ENCODE data around the gene LRRC37A3. TPM values are rescaled to one million over a fixed set of nuclear protein-coding genes. Genes with fewer than 3 reads are reported as not detected.

The LRRC37A3 gene
- total and polyA plus RNA-seq, 2 of the 13 experiments (the other 11 are each of a cell fraction or from before 2014, with no cell fraction given): 0.62 to 1.1 TPM

DNA sequence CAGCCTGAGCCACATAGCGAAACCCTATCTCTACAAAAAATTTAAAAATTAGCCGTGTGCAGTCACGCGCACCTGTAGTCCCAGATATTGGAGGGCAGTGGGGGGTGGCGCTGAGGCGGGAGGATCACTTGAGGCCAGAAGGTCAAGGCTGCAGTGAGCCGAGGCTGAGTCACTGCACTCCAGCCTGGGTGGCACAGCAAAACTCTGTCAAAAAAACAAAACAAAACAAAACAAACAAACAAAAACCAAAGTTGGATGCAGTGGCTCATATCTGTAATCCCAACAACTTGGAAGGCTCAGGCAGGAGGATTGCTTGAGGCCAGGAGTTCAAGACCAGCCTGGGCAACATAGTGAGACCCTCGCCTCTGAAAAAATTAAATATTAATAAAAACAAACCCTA, 75.4 kb downstream of the LRRC37A3 start (continued):
- TF ChIP-seq, protein P1, sequence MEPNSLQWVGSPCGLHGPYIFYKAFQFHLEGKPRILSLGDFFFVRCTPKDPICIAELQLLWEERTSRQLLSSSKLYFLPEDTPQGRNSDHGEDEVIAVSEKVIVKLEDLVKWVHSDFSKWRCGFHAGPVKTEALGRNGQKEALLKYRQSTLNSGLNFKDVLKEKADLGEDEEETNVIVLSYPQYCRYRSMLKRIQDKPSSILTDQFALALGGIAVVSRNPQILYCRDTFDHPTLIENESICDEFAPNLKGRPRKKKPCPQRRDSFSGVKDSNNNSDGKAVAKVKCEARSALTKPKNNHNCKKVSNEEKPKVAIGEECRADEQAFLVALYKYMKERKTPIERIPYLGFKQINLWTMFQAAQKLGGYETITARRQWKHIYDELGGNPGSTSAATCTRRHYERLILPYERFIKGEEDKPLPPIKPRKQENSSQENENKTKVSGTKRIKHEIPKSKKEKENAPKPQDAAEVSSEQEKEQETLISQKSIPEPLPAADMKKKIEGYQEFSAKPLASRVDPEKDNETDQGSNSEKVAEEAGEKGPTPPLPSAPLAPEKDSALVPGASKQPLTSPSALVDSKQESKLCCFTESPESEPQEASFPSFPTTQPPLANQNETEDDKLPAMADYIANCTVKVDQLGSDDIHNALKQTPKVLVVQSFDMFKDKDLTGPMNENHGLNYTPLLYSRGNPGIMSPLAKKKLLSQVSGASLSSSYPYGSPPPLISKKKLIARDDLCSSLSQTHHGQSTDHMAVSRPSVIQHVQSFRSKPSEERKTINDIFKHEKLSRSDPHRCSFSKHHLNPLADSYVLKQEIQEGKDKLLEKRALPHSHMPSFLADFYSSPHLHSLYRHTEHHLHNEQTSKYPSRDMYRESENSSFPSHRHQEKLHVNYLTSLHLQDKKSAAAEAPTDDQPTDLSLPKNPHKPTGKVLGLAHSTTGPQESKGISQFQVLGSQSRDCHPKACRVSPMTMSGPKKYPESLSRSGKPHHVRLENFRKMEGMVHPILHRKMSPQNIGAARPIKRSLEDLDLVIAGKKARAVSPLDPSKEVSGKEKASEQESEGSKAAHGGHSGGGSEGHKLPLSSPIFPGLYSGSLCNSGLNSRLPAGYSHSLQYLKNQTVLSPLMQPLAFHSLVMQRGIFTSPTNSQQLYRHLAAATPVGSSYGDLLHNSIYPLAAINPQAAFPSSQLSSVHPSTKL (CRISPR knock-in tag; IDR thresholded peaks at IDR 0.05): peak; percentile 68
- TF ChIP-seq, protein P2, sequence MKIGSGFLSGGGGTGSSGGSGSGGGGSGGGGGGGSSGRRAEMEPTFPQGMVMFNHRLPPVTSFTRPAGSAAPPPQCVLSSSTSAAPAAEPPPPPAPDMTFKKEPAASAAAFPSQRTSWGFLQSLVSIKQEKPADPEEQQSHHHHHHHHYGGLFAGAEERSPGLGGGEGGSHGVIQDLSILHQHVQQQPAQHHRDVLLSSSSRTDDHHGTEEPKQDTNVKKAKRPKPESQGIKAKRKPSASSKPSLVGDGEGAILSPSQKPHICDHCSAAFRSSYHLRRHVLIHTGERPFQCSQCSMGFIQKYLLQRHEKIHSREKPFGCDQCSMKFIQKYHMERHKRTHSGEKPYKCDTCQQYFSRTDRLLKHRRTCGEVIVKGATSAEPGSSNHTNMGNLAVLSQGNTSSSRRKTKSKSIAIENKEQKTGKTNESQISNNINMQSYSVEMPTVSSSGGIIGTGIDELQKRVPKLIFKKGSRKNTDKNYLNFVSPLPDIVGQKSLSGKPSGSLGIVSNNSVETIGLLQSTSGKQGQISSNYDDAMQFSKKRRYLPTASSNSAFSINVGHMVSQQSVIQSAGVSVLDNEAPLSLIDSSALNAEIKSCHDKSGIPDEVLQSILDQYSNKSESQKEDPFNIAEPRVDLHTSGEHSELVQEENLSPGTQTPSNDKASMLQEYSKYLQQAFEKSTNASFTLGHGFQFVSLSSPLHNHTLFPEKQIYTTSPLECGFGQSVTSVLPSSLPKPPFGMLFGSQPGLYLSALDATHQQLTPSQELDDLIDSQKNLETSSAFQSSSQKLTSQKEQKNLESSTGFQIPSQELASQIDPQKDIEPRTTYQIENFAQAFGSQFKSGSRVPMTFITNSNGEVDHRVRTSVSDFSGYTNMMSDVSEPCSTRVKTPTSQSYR (CRISPR knock-in tag; IDR thresholded peaks at IDR 0.05; ENCODE audit: borderline replicate concordance): peak; percentile 43; the same call in 1 of the 2 replicates
- peak; percentile 53; the same call in 1 of the 2 replicates for TF ChIP-seq FOXP1 (IDR thresholded peaks at IDR 0.05)
- TF ChIP-seq FOXP1 (CRISPR knock-in tag; IDR thresholded peaks at IDR 0.05): peak; percentile 65; the same call in 1 of the 2 replicates
- peak; percentile 85 for TF ChIP-seq NR2F6 (IDR thresholded peaks at IDR 0.05)
- TF ChIP-seq NR2F6 (CRISPR knock-in tag; IDR thresholded peaks at IDR 0.05): peak; percentile 92
- TF ChIP-seq FOXO1 (CRISPR knock-in tag; IDR thresholded peaks at IDR 0.05): peak; percentile 40; the same call in 1 of the 2 replicates
- TF ChIP-seq, protein P3, sequence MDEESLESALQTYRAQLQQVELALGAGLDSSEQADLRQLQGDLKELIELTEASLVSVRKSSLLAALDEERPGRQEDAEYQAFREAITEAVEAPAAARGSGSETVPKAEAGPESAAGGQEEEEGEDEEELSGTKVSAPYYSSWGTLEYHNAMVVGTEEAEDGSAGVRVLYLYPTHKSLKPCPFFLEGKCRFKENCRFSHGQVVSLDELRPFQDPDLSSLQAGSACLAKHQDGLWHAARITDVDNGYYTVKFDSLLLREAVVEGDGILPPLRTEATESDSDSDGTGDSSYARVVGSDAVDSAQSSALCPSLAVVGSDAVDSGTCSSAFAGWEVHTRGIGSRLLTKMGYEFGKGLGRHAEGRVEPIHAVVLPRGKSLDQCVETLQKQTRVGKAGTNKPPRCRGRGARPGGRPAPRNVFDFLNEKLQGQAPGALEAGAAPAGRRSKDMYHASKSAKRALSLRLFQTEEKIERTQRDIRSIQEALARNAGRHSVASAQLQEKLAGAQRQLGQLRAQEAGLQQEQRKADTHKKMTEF (CRISPR knock-in tag; IDR thresholded peaks at IDR 0.05): 0 out of 2 replicates have a peak, but pooled peaks have one; percentile 28
- TF ChIP-seq FOSL2 (CRISPR knock-in tag; IDR thresholded peaks at IDR 0.05): peak; percentile 88
- TF ChIP-seq, protein P4, sequence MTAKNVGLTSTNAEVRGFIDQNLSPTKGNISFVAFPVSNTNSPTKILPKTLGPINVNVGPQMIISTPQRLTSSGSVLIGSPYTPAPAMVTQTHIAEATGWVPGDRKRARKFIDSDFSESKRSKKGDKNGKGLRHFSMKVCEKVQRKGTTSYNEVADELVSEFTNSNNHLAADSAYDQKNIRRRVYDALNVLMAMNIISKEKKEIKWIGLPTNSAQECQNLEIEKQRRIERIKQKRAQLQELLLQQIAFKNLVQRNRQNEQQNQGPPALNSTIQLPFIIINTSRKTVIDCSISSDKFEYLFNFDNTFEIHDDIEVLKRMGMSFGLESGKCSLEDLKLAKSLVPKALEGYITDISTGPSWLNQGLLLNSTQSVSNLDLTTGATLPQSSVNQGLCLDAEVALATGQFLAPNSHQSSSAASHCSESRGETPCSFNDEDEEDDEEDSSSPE (CRISPR knock-in tag; IDR thresholded peaks at IDR 0.05): 0 out of 2 replicates have a peak, but pooled peaks have one; percentile 28
- TF ChIP-seq, protein P5, sequence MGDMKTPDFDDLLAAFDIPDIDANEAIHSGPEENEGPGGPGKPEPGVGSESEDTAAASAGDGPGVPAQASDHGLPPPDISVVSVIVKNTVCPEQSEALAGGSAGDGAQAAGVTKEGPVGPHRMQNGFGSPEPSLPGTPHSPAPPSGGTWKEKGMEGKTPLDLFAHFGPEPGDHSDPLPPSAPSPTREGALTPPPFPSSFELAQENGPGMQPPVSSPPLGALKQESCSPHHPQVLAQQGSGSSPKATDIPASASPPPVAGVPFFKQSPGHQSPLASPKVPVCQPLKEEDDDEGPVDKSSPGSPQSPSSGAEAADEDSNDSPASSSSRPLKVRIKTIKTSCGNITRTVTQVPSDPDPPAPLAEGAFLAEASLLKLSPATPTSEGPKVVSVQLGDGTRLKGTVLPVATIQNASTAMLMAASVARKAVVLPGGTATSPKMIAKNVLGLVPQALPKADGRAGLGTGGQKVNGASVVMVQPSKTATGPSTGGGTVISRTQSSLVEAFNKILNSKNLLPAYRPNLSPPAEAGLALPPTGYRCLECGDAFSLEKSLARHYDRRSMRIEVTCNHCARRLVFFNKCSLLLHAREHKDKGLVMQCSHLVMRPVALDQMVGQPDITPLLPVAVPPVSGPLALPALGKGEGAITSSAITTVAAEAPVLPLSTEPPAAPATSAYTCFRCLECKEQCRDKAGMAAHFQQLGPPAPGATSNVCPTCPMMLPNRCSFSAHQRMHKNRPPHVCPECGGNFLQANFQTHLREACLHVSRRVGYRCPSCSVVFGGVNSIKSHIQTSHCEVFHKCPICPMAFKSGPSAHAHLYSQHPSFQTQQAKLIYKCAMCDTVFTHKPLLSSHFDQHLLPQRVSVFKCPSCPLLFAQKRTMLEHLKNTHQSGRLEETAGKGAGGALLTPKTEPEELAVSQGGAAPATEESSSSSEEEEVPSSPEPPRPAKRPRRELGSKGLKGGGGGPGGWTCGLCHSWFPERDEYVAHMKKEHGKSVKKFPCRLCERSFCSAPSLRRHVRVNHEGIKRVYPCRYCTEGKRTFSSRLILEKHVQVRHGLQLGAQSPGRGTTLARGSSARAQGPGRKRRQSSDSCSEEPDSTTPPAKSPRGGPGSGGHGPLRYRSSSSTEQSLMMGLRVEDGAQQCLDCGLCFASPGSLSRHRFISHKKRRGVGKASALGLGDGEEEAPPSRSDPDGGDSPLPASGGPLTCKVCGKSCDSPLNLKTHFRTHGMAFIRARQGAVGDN (CRISPR knock-in tag; IDR thresholded peaks at IDR 0.05): 0 out of 2 replicates have a peak, but pooled peaks have one; percentile 15
- TF ChIP-seq, protein P6, sequence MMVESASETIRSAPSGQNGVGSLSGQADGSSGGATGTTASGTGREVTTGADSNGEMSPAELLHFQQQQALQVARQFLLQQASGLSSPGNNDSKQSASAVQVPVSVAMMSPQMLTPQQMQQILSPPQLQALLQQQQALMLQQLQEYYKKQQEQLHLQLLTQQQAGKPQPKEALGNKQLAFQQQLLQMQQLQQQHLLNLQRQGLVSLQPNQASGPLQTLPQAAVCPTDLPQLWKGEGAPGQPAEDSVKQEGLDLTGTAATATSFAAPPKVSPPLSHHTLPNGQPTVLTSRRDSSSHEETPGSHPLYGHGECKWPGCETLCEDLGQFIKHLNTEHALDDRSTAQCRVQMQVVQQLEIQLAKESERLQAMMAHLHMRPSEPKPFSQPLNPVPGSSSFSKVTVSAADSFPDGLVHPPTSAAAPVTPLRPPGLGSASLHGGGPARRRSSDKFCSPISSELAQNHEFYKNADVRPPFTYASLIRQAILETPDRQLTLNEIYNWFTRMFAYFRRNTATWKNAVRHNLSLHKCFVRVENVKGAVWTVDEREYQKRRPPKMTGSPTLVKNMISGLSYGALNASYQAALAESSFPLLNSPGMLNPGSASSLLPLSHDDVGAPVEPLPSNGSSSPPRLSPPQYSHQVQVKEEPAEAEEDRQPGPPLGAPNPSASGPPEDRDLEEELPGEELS (CRISPR knock-in tag; IDR thresholded peaks at IDR 0.05): peak; percentile 66
- TF ChIP-seq ZNF121 (CRISPR knock-in tag; IDR thresholded peaks at IDR 0.05): peak; percentile 73

All from HepG2 (cell line).